ENCODE measurements around the gene KLHL36. TPM values are rescaled to one million over a fixed set of nuclear protein-coding genes. Genes with fewer than 3 reads are reported as not detected.
"Not testable (repeated sequence)": the region's sequence is repeated elsewhere in the genome, so short reads cannot be mapped to it uniquely, and the experiment has no call there.

Gene KLHL36
- total RNA-seq, 2 experiments from 2014 or later: 31.1 to 43.2 TPM

DNA sequence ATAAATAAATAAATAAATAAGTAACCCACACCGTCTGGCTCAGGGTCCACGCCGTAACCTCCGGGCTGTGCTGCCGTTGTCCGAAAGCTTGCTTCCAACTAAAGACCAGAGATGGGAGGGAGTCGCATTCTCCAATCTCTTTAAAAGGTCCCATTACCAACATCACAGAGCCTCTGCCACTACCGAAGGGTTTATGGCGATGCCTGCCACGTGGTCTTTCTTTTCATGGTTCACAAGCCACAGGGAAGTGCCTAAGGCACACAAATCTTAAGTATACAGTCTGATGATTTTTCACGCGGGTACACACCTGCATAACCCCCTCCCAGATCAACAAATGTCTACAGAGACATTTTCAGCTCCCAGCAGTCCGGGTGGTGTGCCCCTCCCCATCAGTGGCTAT lies 31.8 kb upstream of the KLHL36 start:
- ATAC-seq (no peak), DNase-seq (peak; percentile 42)
- Mint-ChIP-seq H3K4me1 (peaks cover 51% of the 10 kb centered on the region), H3K4me3 (peak overlapping the region; percentile 98), H3K36me3 (ENCODE audit: low read depth) (peaks cover 44% of the 10 kb centered on the region), H3K27me3 (no peaks in the 10 kb centered on the region), H3K27ac (peak overlapping the region; percentile 87), H3K9me3 (ENCODE audit: low read depth) (no peaks in the 10 kb centered on the region)
- ChIA-PET CTCF (interaction anchor here (1.0 to 10.6 kb wide), 10 partner anchors 9 to 339 kb away, joined by 3 to 87 read pairs (median 4); no protein-coding TSS in a partner anchor), POLR2A (interaction anchor here (0.7 to 3.7 kb wide), 2 partner anchors 17 to 24 kb away, joined by 3 to 20 read pairs; no protein-coding TSS in a partner anchor)
- intact Hi-C loops (cut with DNase I, micrococcal nuclease): loop anchor here in 1 of 2 experiments (5.0 kb wide), 2 partner anchors 411 to 499 kb away; partner anchors contain the start of genes KIAA0513 and MBTPS1

DNA sequence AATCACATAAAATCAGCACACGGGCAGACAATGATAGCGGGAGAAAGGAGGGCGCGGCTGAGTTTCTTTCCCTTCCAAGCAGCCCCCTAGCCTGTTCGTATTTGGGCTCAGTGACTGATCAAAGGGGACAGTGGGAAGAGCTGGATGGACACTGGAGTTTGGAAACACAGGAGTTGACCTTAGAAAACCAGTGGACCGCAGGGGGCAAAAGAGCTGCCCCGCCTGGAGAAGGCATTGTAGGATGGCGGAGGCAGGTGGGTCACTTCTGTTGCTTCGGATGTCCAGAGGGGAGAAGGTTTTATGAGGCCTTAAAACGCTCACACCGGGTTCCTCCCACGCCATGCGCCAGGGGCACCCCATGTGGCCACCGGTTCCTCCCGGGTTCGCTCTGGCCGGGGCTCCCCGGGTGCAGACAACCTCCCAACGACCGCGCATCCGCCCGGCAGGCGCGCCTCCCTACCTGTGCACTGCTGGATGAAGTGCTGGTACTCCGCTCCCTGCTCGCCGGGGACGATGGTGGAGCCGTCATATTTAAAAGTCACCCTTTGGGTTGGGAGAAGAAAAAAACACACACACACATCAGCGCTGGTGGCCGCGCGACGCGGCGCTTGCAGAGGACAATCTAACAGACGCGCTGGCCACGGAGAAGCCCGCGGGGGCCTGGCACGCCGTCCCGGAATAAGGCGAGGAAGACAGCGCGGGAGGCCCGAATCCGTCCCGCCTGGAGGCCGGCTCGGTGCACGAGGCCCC lies 31.1 kb upstream of the KLHL36 start:
- intact Hi-C loops (cut with DNase I, micrococcal nuclease): loop anchor here in 1 of 2 experiments (5.0 kb wide), 2 partner anchors 410 to 500 kb away; partner anchors contain the start of genes KIAA0513 and MBTPS1
- POLR2A ChIA-PET: interaction anchor here (0.7 to 3.7 kb wide), 4 partner anchors 17 to 103 kb away, joined by 3 to 20 read pairs (median 6); no protein-coding TSS in a partner anchor

DNA sequence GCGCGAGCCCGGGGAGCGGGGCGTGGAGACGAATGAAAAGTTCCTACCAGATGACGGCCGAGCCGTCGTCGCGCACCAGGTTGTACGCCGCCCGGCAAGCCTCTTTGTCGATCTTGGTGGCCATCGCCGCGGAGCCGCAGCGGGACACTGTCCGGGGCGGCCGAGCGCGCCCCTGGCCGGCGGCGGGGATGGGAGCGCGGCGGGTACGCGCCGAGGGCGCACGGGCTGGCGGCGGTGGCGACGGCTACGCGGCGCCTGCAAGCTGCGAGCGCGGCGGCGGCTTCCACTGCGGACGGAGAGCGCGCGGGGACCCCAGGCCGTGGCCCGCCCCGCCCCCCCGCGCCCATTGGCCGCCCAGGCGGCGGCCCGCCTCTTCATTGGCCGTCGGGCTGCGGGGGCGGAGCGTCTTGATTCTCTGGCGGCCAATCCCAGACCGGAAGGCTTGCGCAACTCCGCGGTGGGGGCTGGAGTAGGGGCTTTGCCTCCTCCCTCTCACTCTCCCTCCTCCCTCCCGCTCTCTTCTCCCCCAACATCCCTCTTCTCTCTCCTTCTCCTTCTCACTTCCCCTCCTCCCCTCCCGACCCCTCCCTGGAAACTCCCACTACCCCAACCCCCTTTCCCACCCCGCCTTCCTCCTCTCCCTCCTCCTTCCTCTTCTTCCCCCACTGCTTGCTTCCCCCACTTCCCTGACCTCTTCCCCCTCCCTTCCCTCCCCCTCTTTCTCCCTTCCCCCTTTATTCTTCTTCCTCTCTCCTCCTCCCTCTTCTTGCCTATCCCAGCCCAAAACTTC lies 30.3 kb upstream of the KLHL36 start, which contains the start of gene COTL1:
Gene COTL1 (minus strand): TSS at position 288 of the 790 bp plus-strand sequence. CDS start 164 bp downstream, at position 124.
- Mint-ChIP-seq H3K27ac (peak within 1 kb of the TSS; percentile 87), H3K27me3 (no peaks in the 10 kb centered on the region), H3K9me3 (ENCODE audit: low read depth) (no peaks in the 10 kb centered on the region), H3K36me3 (ENCODE audit: low read depth) (peaks cover 37% of the 10 kb centered on the region), H3K4me3 (peak within 1 kb of the TSS; percentile 98), H3K4me1 (peaks cover 41% of the 10 kb centered on the region)
- POLR2A ChIA-PET: interaction anchor here (1.0 to 1.1 kb wide), 2 partner anchors 18 to 104 kb away, joined by 3 to 9 read pairs; no protein-coding TSS in a partner anchor
- CTCF ChIA-PET: interaction anchor here (0.7 to 10.6 kb wide), 4 partner anchors 18 to 121 kb away, joined by 3 to 87 read pairs (median 3); no protein-coding TSS in a partner anchor
- ATAC-seq (peak; percentile 77), DNase-seq (peak; percentile 98)
- intact Hi-C loops (cut with DNase I, micrococcal nuclease): loop anchor here (1.0 to 5.0 kb wide), 9 partner anchors 18 to 501 kb away; partner anchors contain the start of genes KIAA0513 (in 1 of the 2), KLHL36 (in 1 of the 2), MBTPS1 (in 1 of the 2) and MEAK7 (in 1 of the 2)

More for the DNA sequence above, 31.1 kb upstream of the KLHL36 start:
- H3K27ac Mint-ChIP-seq: peak overlapping the region; percentile 87
- H3K9me3 Mint-ChIP-seq (ENCODE audit: low read depth): no peaks in the 10 kb centered on the region
- H3K36me3 Mint-ChIP-seq (ENCODE audit: low read depth): peaks cover 37% of the 10 kb centered on the region
- CTCF ChIA-PET: interaction anchor here (1.0 to 10.6 kb wide), 7 partner anchors 9 to 340 kb away, joined by 3 to 87 read pairs (median 4); no protein-coding TSS in a partner anchor
- peaks cover 44% of the 10 kb centered on the region for H3K4me1 Mint-ChIP-seq
- peak; percentile 78 for DNase-seq
- peak overlapping the region; percentile 98 for H3K4me3 Mint-ChIP-seq
- ATAC-seq: peak; percentile 45
- no peaks in the 10 kb centered on the region for H3K27me3 Mint-ChIP-seq

DNA sequence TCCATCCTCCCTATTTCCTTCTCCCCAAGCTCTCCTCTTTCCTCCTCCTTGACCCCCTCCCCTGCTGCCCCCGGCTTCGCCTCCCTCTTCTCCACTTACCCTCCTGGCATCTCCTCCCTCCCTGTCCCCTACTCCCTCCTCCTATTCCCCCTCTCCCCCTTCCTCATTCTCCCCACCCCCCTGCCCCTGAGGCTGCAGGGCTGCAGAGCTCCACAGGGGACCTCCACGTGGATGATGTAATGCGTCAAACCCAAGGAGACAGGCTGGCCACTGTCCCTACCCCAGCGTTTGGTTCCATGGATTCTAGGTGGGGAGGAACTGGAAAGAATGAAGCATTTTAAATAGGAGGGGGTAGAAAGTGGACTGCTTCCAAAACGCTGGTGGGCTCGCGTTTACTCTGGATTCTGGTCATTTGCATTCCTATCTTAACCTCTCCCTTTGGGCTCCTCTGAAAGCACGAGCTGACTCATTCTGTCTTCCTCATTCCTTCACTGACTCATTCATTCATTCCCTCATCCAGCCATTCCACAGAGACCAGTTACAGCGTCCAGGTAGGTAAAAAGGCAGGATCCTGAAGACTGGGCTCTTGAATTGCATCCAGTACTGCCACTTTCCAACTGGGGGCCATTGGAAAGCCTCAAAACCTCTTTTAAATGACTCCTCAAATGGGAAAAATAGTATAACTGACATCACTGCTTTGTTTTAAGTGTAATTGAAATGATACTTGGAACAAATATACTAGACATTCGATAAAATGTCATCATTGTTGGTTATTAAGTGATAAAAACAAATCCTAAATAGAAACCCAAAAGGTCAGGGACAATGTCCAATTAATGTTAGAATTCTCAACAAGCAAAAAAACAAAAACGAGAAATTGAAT lies 29.5 kb upstream of the KLHL36 start:
- Mint-ChIP-seq H3K4me3 (peak overlapping the region; percentile 98), H3K4me1 (peaks cover 33% of the 10 kb centered on the region), H3K9me3 (ENCODE audit: low read depth) (no peaks in the 10 kb centered on the region), H3K27me3 (no peaks in the 10 kb centered on the region), H3K36me3 (ENCODE audit: low read depth) (peaks cover 30% of the 10 kb centered on the region), H3K27ac (peak overlapping the region; percentile 72)
- POLR2A ChIA-PET: interaction anchor here (0.8 to 1.1 kb wide), 2 partner anchors 18 to 19 kb away, joined by 4 to 9 read pairs; no protein-coding TSS in a partner anchor
- intact Hi-C loops (cut with DNase I, micrococcal nuclease): loop anchor here (1.0 to 5.0 kb wide), 9 partner anchors 19 to 502 kb away; partner anchors contain the start of genes KIAA0513 (in 1 of the 2), KLHL36 (in 1 of the 2), MBTPS1 (in 1 of the 2) and MEAK7 (in 1 of the 2)
- ATAC-seq (no peak), DNase-seq (peak; percentile 25)
- CTCF ChIA-PET: interaction anchor here (0.7 to 10.6 kb wide), 5 partner anchors 10 to 120 kb away, joined by 3 to 87 read pairs (median 3); no protein-coding TSS in a partner anchor

DNA sequence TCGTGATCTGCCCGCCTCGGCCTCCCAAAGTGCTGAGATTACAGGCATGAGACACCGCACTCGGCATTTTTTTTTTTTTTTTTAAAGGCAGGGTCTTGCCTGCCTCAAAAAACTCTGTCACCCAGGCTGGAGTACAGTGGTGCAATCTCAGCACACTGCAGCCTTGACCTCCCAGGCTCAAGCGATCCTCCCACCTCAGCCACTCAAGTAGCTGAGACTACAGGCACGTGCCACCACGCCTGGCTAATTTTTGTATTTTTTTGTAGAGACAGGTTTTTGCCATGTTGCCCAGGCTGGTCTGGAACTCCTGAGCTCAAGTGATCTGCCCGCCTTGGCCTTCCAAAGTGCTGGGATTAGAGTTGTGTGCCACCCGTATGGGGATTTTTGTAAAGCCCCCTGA lies 27.4 kb upstream of the KLHL36 start:
- ChIA-PET CTCF (interaction anchor here (0.6 to 10.6 kb wide), 12 partner anchors 21 to 344 kb away, joined by 3 to 87 read pairs (median 8); partner anchors contain the start of gene MEAK7), POLR2A (interaction anchor here (1.0 kb wide), 1 partner anchor 20 kb away, joined by 3 read pairs; no protein-coding TSS in a partner anchor)
- not testable (repeated sequence) for DNase-seq; H3K4me3 Mint-ChIP-seq; H3K27me3 Mint-ChIP-seq; ATAC-seq; H3K27ac Mint-ChIP-seq; H3K9me3 Mint-ChIP-seq (ENCODE audit: low read depth)
- intact Hi-C loops (cut with DNase I, micrococcal nuclease): loop anchor here (5.0 to 10.0 kb wide), 2 partner anchors 344 to 346 kb away; no protein-coding TSS in a partner anchor
- H3K4me1 Mint-ChIP-seq: peaks cover 12% of the 10 kb centered on the region
- peaks cover 12% of the 10 kb centered on the region for H3K36me3 Mint-ChIP-seq (ENCODE audit: low read depth)

DNA sequence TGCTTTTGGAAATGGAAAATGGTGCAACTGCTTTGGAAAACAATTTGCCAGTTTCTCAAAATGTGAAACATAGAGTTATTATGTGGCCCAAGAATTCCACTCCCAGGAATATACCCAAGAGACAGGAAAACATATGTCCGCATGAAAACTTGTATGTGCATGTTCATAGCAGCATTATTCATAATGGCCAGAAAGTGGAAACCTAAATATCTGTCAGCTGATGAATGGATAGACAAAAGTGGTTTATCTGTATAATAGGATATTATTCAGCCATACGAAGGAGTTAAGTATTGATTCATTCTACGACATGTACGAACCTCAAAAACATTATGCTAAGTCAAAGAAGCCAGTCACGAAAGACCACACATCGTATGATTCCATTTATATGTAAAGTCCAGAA lies 22.8 kb upstream of the KLHL36 start:
- no peak for ATAC-seq
- ChIA-PET POLR2A (no interaction called here), CTCF (no interaction called here)
- Mint-ChIP-seq H3K4me3 (no peak overlapping the region), H3K27me3 (peaks cover 1% of the 10 kb centered on the region), H3K4me1 (peaks cover 9% of the 10 kb centered on the region), H3K27ac (no peak overlapping the region), H3K36me3 (ENCODE audit: low read depth) (no peaks in the 10 kb centered on the region), H3K9me3 (ENCODE audit: low read depth) (no peaks in the 10 kb centered on the region)
- no peak for DNase-seq
- intact Hi-C loops (cut with DNase I, micrococcal nuclease): loop anchor here in 1 of 2 experiments (10.0 kb wide), 1 partner anchor 351 kb away; no protein-coding TSS in a partner anchor

DNA sequence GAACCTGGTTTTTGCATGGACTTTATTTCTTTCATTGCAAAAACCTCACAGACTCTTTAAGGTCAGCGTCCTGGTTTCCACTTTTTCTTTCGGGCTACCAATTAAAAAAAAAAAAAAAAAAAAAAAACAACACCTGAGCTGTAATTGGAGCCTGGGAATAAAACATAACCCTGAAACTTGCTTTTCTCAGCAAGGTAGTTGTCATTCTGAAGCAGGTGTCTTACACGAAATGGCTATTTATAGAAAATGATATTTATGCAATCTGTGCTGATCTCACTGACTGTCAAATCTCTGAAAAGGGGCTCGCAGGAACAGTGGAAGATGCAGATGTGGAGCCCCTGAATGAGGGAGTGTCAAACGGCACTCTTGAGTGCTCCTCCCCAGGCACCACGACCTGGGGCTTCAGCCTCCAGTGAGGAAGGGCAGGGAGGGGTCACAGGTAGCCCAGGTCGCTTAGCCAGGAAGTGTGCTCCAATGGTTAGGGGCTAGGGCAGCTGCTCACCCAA lies 20.0 kb upstream of the KLHL36 start:
- CTCF ChIA-PET: interaction anchor here (0.6 to 1.1 kb wide), 4 partner anchors 41 to 582 kb away, joined by 3 to 4 read pairs (median 4); no protein-coding TSS in a partner anchor
- POLR2A ChIA-PET: no interaction called here
- ATAC-seq (no peak), DNase-seq (no peak)
- H3K4me1 Mint-ChIP-seq: peaks cover 28% of the 10 kb centered on the region
- H3K4me3 Mint-ChIP-seq: no peak overlapping the region
- H3K27ac Mint-ChIP-seq: no peak overlapping the region
- peaks cover 1% of the 10 kb centered on the region for H3K27me3 Mint-ChIP-seq
- intact Hi-C loops (cut with DNase I, micrococcal nuclease): loop anchor here in 1 of 2 experiments (10.0 kb wide), 1 partner anchor 353 kb away; no protein-coding TSS in a partner anchor
- H3K36me3 Mint-ChIP-seq (ENCODE audit: low read depth): no peaks in the 10 kb centered on the region
- H3K9me3 Mint-ChIP-seq (ENCODE audit: low read depth): no peaks in the 10 kb centered on the region

DNA sequence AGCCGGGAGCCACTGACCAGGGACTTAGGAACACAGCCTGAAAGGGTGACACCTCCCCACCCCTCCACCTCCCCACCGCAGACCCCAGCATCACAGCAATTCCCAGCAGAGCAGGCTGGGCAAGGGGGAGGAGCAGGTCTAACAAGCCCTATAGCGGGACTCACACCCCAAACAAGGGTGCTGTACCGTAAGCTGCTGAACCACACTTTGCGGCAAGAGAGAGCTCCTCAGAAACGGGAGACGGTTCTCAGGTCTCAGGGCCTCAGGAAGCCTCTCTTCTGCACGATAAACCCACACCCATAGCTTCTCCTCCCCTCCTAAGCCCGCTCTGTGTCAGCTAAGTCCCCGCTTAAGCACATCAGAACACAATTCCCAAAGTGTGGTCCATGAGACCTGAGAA lies 18.7 kb upstream of the KLHL36 start:
- DNase-seq (no peak), ATAC-seq (peak; percentile 36)
- Mint-ChIP-seq H3K4me1 (peaks cover 28% of the 10 kb centered on the region), H3K27ac (no peak overlapping the region), H3K9me3 (ENCODE audit: low read depth) (no peaks in the 10 kb centered on the region), H3K36me3 (ENCODE audit: low read depth) (no peaks in the 10 kb centered on the region), H3K4me3 (no peak overlapping the region), H3K27me3 (peaks cover 1% of the 10 kb centered on the region)
- intact Hi-C loops (cut with DNase I, micrococcal nuclease): loop anchor here in 1 of 2 experiments (10.0 kb wide), 1 partner anchor 355 kb away; no protein-coding TSS in a partner anchor
- POLR2A ChIA-PET: no interaction called here
- CTCF ChIA-PET: interaction anchor here (0.6 to 1.5 kb wide), 7 partner anchors 10 to 124 kb away, joined by 3 to 5 read pairs (median 4); no protein-coding TSS in a partner anchor

DNA sequence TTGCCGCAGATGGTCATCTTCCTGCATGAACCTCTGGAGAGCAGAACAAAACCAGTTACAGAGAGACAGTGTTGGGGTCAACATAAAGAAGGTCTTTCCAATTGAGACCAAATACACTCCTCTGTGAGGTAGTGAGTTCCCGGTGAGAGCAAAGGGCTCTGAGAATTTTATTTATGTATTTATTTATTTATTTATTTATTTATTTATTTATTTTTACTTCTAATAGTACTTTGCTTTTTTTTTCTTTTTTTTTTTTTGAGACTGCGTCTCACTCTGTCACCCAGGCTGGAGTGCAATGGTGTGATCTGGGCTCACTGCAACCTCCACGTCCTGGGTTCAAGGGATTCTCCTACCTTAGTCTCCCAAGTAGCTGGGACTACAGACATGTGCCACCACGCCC lies 18.3 kb upstream of the KLHL36 start:
- ChIA-PET POLR2A (no interaction called here), CTCF (interaction anchor here (0.8 to 1.5 kb wide), 6 partner anchors 40 to 322 kb away, joined by 3 to 5 read pairs (median 4); no protein-coding TSS in a partner anchor)
- peaks cover 28% of the 10 kb centered on the region for H3K4me1 Mint-ChIP-seq
- no peaks in the 10 kb centered on the region for H3K9me3 Mint-ChIP-seq (ENCODE audit: low read depth)
- DNase-seq (no peak), ATAC-seq (no peak)
- H3K27me3 Mint-ChIP-seq: peaks cover 1% of the 10 kb centered on the region
- H3K4me3 Mint-ChIP-seq: no peak overlapping the region
- no peaks in the 10 kb centered on the region for H3K36me3 Mint-ChIP-seq (ENCODE audit: low read depth)
- intact Hi-C loops (cut with DNase I, micrococcal nuclease): no loop called here
- no peak overlapping the region for H3K27ac Mint-ChIP-seq
